Hepatocyte (in vitro differentiated cells): ENCODE measurements around the gene MON1A. TPM values are rescaled to one million over a fixed set of nuclear protein-coding genes. Genes with fewer than 3 reads are reported as not detected.
"Not testable (repeated sequence)": the region's sequence is repeated elsewhere in the genome, so short reads cannot be mapped to it uniquely, and the experiment has no call there.

Experiments used
- DNase-seq: peaks from one replicate; pipeline ENCODE4 v3.0.0-alpha.2; 2016; ENCODE audit warnings: low spot score
- H2AFZ ChIP-seq: fragments of 200-600 bp; sonication (generic); 2 replicates; pipeline ENCODE4 v1.6.0; 2016; ENCODE audit warnings: antibody characterized with exemption, mild to moderate bottlenecking
- H3K27ac ChIP-seq: fragments of 200-600 bp; sonication (generic); 2 replicates; pipeline ENCODE4 v1.5.1; 2016; ENCODE audit warnings: mild to moderate bottlenecking
- H3K27me3 ChIP-seq: fragments of 200-600 bp; sonication (generic); 2 replicates; pipeline ENCODE4 v1.6.1; 2016
- H3K36me3 ChIP-seq: fragments of 200-600 bp; sonication (generic); replicated peaks from 2 replicates; pipeline ENCODE4 v1.5.1; 2016; ENCODE audit warnings: low read depth; ENCODE audit not compliant: insufficient read depth
- H3K4me1 ChIP-seq: fragments of 200-600 bp; sonication (generic); 2 replicates; pipeline ENCODE4 v1.5.1; 2016; ENCODE audit warnings: mild to moderate bottlenecking, moderate library complexity; ENCODE audit not compliant: insufficient read depth
- H3K4me2 ChIP-seq: fragments of 200-600 bp; sonication (generic); 2 replicates; pipeline ENCODE4 v1.6.0; 2016
- H3K4me3 ChIP-seq: fragments of 200-600 bp; sonication (generic); 2 replicates; pipeline ENCODE4 v1.5.1; 2016; ENCODE audit warnings: mild to moderate bottlenecking
- H3K79me2 ChIP-seq: fragments of 200-600 bp; sonication (generic); 2 replicates; pipeline ENCODE4 v1.6.0; 2017; ENCODE audit warnings: mild to moderate bottlenecking
- H3K9me2 ChIP-seq: fragments of 200-600 bp; sonication (generic); replicated peaks from 2 replicates; pipeline ENCODE4 v1.6.0; 2017; ENCODE audit warnings: mild to moderate bottlenecking; ENCODE audit not compliant: insufficient read depth
- H3K9me3 ChIP-seq: fragments of 200-600 bp; sonication (generic); 2 replicates; pipeline ENCODE4 v1.5.1; 2016; ENCODE audit warnings: low read depth, mild to moderate bottlenecking
- H4K20me1 ChIP-seq: fragments of 200-600 bp; sonication (generic); 2 replicates; pipeline ENCODE4 v1.6.0; 2016; ENCODE audit warnings: mild to moderate bottlenecking; ENCODE audit not compliant: insufficient read depth, poor library complexity, severe bottlenecking
- EZH2 ChIP-seq: fragments of 200-600 bp; sonication (generic); IDR thresholded peaks from 2 replicates; pipeline ENCODE4 v1.6.1; 2016; ENCODE audit warnings: antibody characterized with exemption, mild to moderate bottlenecking, borderline replicate concordance
- EZH2phosphoT487 ChIP-seq: fragments of 200-600 bp; sonication (generic); IDR thresholded peaks from one replicate; pipeline ENCODE4 v1.6.1; 2018; ENCODE audit warnings: antibody characterized with exemption, mild to moderate bottlenecking, low read depth, moderate library complexity; ENCODE audit not compliant: unreplicated experiment, severe bottlenecking
- WGBS: methylation state at CpG from one replicate; pipeline ENCODE4 v1.1.6; 2016; ENCODE audit warnings: low lambda C conversion rate; ENCODE audit errors: missing lambda C conversion rate; 5-methylcytosine and 5-hydroxymethylcytosine counted together
- polyA plus RNA-seq: library from polyadenylated mRNA; unstranded; fragments of >200 nt; fragmentation: Nextera tagmentation; extraction: Ambion mirVana; gene quantifications from 2 replicates; pipeline ENCODE4 v1.2.1, GENCODE V29; 2016
- total RNA-seq: library from RNA; depleted of rRNA; stranded (reverse); fragments of >200 nt; gene quantifications from 2 replicates; pipeline ENCODE4 v1.2.3, GENCODE V29; 2014
- TF ChIP-seq, protein P1 (sequence below): fragments of 200-600 bp; sonication (generic); IDR thresholded peaks from 2 replicates; pipeline ENCODE4 v1.5.1; 2016; ENCODE audit warnings: antibody characterized with exemption, mild to moderate bottlenecking; ENCODE audit not compliant: poor library complexity

MON1A gene
- total and polyA plus RNA-seq, 2 experiments from 2014 or later, result 9.5 to 10.7 TPM

DNA sequence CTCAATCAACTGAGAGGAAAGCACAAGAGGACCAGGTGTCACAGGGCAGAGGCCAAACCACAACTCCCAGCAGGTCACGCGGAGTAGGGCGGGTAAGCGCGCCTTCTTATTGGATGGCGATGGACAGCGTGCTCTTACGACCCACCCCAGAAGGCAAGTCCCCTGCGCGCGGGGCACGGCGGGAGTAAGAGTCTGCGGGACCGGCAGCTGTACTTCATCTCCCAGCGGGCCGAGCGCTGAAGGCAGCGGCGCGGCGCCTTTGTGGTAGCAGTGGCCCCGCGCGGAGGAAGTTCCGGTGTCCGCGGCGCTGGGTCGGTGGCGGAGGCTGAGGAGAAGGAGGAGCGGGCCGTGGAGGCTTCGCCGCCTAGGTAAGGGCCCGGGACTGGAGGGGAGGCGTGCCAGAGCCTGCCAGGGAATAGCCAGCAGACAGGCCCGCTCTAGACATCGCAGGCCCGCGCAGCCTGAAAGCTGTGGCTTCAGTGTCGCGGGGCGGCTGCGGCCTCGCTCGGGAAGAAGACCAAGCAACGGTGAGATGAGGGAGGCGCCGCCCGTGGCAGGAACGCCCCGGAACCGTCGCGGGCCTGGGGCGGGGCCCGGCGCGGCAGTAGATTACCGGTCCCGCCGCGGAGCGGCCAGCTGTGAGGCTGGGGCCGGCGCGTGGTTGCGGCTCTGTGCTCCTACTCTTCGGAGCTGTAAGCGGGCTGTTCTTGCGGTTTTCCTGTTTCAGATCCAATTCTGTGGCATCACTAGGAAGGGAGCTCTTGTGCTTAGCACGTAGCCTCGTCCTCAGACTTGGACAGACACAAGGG is 10.5 kb upstream of the MON1A start, which contains the start of gene RBM6:
RBM6 (plus strand) TSS at position 293 of the 809 bp plus-strand sequence. CDS start 22,492 bp downstream, outside the sequence.
- Histone ChIP-seq H3K4me2 (peak within 1 kb of the TSS; percentile 96), H3K4me3 (peak within 1 kb of the TSS; percentile 65), H2AFZ (peak within 1 kb of the TSS; percentile 75), H3K9me2 (no peaks in the 10 kb centered on the region), H3K27ac (peak within 1 kb of the TSS; percentile 95), H3K9me3 (no peaks in the 10 kb centered on the region), H3K36me3 (no peaks in the 10 kb centered on the region), H3K27me3 (no peaks in the 10 kb centered on the region), H3K4me1 (peaks cover 5% of the 10 kb centered on the region), H3K79me2 (peaks cover 47% of the 10 kb centered on the region), H4K20me1 (peaks cover 46% of the 10 kb centered on the region)
- DNase-seq, result peak; percentile 98
- WGBS, result under 1% methylated on average over 73 of the region's 74 CpGs
- TF ChIP-seq EZH2 (no peak), EZH2phosphoT487 (no peak)
- TF ChIP-seq, protein P1, sequence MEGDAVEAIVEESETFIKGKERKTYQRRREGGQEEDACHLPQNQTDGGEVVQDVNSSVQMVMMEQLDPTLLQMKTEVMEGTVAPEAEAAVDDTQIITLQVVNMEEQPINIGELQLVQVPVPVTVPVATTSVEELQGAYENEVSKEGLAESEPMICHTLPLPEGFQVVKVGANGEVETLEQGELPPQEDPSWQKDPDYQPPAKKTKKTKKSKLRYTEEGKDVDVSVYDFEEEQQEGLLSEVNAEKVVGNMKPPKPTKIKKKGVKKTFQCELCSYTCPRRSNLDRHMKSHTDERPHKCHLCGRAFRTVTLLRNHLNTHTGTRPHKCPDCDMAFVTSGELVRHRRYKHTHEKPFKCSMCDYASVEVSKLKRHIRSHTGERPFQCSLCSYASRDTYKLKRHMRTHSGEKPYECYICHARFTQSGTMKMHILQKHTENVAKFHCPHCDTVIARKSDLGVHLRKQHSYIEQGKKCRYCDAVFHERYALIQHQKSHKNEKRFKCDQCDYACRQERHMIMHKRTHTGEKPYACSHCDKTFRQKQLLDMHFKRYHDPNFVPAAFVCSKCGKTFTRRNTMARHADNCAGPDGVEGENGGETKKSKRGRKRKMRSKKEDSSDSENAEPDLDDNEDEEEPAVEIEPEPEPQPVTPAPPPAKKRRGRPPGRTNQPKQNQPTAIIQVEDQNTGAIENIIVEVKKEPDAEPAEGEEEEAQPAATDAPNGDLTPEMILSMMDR, result no peak

DNA sequence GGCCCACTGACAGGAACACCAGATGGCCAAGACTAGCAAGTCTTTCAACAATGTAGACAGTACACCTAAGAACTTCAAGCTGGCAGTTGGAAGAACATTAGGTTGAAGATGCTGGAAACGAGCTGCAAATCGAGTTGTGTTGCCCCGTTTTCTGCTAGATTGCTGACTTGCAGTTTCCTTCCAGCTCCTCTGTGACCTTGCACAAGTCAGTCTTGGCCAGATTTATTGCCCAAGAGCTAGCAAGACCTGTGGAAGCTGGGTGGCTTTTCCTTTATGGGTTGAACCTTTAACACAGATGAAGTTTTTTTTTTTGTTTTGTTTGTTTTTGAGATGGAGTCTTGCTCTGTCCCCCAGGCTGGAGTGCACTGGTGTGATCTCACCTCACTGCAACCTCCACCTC is 7.5 kb upstream of the MON1A start:
- no peaks in the 10 kb centered on the region for H3K27me3 ChIP-seq
- peaks cover 5% of the 10 kb centered on the region for H3K4me1 ChIP-seq
- peak; percentile 51 for DNase-seq
- no peak overlapping the region for H3K27ac ChIP-seq
- H2AFZ ChIP-seq, result no peak overlapping the region
- H3K9me2 ChIP-seq, result no peaks in the 10 kb centered on the region
- peaks cover 17% of the 10 kb centered on the region for H4K20me1 ChIP-seq
- WGBS, result 68% methylated on average over 3 of the region's 3 CpGs
- H3K4me3 ChIP-seq, result no peak overlapping the region
- TF ChIP-seq, protein P1, result no peak
- TF ChIP-seq EZH2 (no peak), EZH2phosphoT487 (no peak)
- no peaks in the 10 kb centered on the region for H3K9me3 ChIP-seq
- no peaks in the 10 kb centered on the region for H3K36me3 ChIP-seq
- H3K79me2 ChIP-seq, result peaks cover 17% of the 10 kb centered on the region
- H3K4me2 ChIP-seq, result no peak overlapping the region

DNA sequence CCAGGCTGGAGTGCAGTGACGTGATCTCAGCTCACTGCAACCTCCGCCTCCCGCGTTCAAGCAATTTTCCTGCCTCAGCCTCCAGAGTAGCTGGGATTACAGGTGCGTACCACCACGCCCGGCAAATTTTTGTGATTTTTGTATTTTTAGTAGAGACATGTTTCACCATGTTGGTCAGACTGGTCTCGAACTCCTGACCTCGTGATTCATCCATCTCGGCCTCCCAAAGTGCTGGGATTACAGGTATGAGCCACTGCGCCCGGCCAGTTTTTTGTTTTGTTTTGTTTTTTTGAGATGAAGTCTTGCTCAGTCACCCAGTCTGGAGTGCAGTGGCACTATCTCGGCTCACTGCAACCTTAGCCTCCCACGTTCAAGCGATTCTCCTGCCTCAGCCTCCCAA is 2.7 kb upstream of the MON1A start:
- not testable (repeated sequence) for H3K4me3 ChIP-seq, H3K9me2 ChIP-seq, H3K27me3 ChIP-seq, H3K27ac ChIP-seq, H2AFZ ChIP-seq, DNase-seq, H3K4me2 ChIP-seq, H3K4me1 ChIP-seq, H4K20me1 ChIP-seq, H3K36me3 ChIP-seq, H3K9me3 ChIP-seq
- 96% methylated on average over 15 of the region's 15 CpGs for WGBS
- H3K79me2 ChIP-seq, result peaks cover 11% of the 10 kb centered on the region

DNA sequence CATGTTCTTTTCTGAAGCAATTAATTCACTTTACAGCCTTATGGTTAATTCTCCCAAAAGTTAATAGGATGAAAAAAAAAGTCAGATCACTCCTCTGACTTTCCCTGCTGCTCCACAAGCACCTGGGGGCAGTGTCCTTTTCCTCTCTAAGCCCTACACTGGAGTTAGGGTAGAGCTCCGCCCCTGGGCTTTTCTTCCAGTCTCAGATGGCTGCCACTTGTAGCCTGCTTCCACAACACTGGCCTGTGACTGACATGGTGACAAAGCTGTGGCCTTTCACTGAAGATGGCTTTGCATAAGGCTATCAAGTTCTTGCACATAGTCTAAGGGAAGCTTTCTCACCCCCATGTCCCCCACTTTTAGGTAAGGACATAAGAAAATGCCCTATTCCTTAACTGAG is 1.3 kb upstream of the MON1A start:
- peak; percentile 75 for DNase-seq
- Histone ChIP-seq H3K36me3 (no peaks in the 10 kb centered on the region), H3K4me2 (peak overlapping the region; percentile 69), H3K4me3 (no peak overlapping the region), H3K9me3 (no peaks in the 10 kb centered on the region), H3K27ac (peak overlapping the region; percentile 76), H3K79me2 (peaks cover 12% of the 10 kb centered on the region), H4K20me1 (no peaks in the 10 kb centered on the region), H3K4me1 (peaks cover 9% of the 10 kb centered on the region), H2AFZ (peak overlapping the region; percentile 87), H3K27me3 (no peaks in the 10 kb centered on the region), H3K9me2 (no peaks in the 10 kb centered on the region)
- TF ChIP-seq, protein P1, result peak; percentile 29
- no peak for TF ChIP-seq EZH2phosphoT487
- 53% methylated on average over 1 of the region's 1 CpG for WGBS
